GM21825 (cell line): Measurements from ENCODE around the gene SULF2.

ENCODE experiments used
- ATAC-seq: cut with Tn5 transposase; IDR thresholded peaks from one replicate; pipeline ENCODE4 v1.9.1; 2021; ENCODE audit warnings: mild to moderate bottlenecking, moderate library complexity; ENCODE audit not compliant: unreplicated experiment

SULF2 gene

DNA sequence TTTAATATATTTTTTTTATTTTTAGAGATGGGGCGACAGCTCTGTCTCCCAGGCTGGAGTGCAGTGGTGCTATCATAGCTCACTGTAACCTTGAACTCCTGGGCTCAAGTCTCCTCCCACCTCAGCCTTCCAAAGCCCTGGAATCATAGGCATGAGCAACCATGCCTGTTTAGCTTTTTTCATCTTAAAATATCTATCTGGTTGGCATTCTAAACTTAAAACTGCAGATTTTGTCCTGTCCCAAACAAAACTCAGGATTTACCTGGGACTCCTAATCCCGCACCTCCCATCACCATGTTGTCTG lies 124.7 kb downstream of the SULF2 start:
- no peak for ATAC-seq

DNA sequence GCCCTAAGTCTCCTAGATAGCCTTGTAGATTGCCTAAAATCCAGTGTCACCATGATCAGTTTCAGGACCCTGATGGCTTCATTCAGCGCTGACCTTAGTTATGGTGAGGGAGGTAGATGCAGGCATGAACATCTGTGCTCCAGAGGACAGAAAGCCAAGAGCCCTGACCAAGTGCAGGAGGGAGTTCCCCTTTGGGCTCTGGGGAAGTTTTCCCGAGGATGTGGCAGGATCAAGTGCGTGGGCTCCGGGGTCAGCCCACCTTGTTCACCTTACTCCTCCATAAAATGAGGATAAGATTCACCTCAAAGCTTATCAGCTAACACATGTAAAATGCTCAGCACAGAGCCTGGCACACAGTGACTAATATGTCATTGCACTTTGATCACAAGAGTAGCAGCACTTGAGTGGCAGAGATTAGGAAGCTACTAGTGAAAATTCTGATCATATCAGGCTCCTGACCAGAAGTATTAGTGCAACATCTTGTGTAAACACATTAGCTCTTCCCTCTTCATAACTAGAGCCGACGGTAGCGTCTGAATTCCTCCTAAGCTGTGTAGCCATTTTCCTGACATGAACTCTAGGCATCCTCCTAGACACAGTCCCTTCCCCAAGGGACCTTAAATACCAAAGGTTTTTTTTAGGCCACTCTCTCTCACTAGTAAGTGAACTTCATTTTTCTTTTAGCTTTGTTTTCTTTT lies 125.2 kb downstream of the SULF2 start:
- ATAC-seq: no peak

DNA sequence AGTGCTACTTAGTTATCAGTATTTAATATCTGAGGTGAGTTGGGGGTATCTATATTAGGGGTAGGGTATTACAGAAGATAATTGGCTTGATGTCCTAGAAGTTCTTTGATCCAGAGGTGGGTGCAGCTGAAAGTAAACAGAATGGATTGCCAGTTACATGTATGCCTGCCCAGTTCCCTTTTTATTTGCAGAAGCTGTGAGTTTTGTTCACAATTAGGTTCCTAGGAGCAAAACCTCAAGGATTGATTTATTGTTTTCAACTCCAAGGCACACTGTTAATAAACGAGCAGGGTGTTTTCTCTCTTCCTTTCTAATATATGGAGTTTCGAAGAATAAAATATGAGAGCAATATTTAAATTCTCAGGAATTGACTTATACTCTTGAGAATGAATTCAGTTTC lies 129.0 kb downstream of the SULF2 start:
- no peak for ATAC-seq

- ATAC-seq: no peak
Measured at GRCh38 chr20:47655635-47656034, 129.6 kb downstream of the SULF2 start.

GRCh38 chr20:47654370-47654769 lies 130.9 kb downstream of the SULF2 start:
- no peak for ATAC-seq

DNA sequence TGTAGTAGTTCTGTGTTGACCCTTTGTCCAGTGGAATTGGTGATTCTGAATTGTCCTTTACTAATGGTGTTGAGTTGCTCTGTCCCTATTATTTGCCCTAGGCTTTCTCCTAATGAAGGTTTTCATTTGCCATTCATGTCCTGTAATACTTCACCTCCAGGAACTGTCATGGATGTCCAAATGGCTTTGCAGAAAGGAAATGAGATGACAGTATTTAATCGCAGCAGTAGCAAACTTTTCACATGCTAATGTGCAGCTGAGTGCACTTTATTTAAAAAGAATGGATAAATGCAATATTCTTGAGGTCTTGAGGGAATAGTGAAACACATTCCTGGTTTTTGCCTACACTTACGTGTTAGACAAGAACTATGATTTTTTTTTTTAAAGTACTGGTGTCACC lies 131.4 kb downstream of the SULF2 start:
- ATAC-seq: no peak

DNA sequence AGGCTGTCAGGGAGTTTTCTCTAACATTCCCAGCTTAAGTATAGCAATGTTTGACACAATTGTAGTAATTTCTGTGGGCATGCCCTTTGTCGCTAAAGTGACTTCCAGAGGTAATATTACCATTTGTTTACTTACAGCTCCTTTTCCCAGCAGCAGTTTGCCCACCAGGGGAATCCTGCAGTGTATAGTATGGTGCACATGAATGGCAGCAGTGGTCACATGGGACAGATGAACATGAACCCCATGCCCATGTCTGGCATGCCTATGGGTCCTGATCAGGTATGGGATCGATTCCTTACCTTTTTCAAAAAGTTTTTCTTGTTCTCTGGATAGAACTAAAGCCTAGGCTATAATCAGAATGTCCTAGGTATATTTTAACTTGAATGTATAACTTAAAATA lies 132.5 kb downstream of the SULF2 start:
- no peak for ATAC-seq

- ATAC-seq: no peak
Measured at GRCh38 chr20:47652301-47652700, 133.0 kb downstream of the SULF2 start.

DNA sequence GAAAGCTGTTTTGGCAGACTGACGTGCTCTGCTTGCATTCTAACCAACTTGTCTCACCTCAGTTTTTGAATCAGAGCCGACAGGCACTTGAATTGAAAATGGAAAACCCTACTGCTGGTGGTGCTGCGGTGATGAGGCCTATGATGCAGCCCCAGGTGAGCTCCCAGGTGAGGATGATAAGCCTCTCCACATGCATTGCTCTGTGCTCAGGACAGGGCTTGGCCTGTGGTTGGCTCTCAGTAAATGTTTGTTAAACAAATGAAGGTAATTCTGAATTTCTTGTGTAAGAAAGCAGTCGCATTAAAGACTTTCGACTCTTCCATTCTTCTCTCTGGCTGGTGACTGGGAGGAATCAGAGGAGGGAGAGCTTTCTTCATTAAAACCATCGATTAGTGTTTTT lies 136.3 kb downstream of the SULF2 start:
- no peak for ATAC-seq

DNA sequence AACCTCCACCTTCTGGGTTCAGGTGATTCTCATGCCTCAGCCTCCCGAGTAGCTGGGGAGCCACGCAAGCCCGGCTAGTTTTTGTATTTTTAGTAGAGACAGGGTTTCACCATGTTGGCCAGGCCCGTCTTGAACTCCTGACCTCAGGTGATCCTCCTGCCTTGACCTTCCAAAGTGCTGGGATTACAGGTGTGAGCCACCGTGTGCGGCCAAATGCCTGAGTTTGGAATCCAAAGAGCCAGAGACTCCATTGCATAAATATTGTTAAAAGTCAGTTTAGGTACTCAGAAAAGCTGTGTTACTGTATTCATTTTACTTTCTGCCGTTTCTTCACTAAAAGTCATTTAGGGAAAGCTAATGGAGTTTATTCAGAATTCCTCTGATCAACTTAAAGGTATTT lies 137.3 kb downstream of the SULF2 start:
- ATAC-seq: no peak

DNA sequence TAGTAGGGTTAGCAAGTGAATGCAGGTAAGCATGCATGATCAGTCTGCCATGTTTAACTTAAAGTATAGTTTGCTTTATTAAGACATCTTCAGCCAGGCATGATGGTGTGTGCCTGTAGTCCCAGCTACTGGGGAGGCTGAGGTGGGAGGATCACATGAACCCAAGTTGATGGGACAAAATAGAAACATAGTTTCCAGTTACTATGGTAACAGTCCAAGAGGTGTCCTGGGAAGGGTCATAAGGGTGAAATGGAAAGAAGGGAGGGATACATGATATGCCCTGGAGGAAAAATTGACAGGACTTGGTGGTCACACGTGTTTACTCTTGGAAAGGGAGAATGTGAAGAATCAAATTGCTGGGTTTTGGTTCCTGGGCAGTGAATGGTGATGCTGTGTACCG lies 139.6 kb downstream of the SULF2 start:
- no peak for ATAC-seq

GRCh38 chr20:47642624-47643023 lies 142.7 kb downstream of the SULF2 start:
- ATAC-seq: no peak

- no peak for ATAC-seq
Measured at GRCh38 chr20:47642118-47642517, 143.2 kb downstream of the SULF2 start.

DNA sequence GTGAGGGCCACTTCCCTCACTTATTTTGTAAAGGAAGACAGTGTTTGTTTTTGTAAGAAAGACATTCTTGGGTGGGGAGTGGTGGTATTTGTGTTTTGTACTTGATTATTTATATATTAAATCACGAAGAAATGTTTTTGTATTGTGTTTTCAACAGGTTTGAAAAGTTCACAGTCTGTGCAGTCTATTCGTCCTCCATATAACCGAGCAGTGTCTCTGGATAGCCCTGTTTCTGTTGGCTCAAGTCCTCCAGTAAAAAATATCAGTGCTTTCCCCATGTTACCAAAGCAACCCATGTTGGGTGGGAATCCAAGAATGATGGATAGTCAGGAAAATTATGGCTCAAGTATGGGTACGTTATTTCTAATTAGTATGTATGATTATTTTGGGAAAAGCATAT lies 146.4 kb downstream of the SULF2 start:
- ATAC-seq: no peak

GRCh38 chr20:47635256-47635655 lies 150.0 kb downstream of the SULF2 start:
- ATAC-seq: no peak

- no peak for ATAC-seq
Measured at GRCh38 chr20:47631078-47631477, 154.2 kb downstream of the SULF2 start.

DNA sequence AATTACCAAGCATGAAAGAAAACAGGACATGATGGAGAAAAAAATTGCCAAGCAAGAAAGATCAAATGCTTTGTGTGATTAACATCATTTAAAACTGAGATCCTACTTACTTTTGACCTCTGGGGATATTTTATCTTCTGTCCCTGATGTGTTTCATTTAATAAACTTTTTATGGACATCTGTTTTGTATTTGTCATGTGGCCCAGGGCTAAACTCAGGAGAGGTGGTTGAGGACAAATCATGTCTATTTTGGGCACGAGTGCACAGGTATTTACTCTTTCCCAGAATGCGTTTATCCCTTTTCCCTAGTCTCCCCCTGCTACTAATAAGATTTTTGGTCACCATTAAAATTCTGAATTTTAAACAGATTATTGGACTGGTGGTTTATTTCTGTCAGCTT lies 155.4 kb downstream of the SULF2 start:
- ATAC-seq: no peak

- no peak for ATAC-seq
Measured at GRCh38 chr20:47627540-47627939, 157.7 kb downstream of the SULF2 start.

DNA sequence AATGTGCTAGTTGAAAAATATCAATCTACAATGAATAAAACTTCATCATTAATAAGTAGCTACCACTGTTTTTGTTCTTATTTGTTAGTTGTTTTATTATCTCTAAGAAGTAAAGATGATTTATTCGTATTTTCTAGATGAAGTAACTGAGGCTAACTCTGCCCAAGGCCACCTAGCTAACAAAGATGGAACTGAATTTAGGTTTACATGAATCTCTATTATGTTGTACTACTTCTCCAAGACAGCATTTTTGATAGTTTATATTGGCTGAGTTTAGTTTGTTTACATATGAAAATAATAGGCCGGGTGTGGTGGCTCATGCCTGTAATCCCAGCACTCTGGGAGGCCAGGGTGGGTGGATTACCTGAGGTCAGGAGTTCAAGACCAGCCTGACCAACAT lies 162.1 kb downstream of the SULF2 start:
- no peak for ATAC-seq

DNA sequence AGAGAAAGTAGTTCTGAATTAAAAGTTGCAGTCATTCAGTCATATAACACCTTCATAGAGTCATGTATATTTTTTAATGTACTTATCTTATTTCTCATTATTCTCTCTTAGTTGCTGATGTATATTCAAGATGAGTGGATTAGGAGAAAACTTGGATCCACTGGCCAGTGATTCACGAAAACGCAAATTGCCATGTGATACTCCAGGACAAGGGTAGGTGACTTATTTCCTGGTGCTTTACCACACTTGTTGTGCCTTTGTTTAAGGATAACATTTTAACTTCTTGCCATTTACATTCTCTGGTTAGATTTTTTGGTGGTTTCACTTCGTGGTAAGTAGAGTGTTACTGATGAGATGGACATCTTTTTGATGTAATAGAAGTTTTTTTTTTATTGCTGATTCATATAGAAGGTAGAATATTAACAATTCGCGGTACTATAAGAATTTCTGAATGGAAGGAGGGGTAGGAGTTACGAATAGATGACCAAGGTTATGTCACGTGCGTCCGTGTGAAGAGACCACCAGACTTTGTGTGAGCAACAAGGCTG lies 163.1 kb downstream of the SULF2 start:
- no peak for ATAC-seq

DNA sequence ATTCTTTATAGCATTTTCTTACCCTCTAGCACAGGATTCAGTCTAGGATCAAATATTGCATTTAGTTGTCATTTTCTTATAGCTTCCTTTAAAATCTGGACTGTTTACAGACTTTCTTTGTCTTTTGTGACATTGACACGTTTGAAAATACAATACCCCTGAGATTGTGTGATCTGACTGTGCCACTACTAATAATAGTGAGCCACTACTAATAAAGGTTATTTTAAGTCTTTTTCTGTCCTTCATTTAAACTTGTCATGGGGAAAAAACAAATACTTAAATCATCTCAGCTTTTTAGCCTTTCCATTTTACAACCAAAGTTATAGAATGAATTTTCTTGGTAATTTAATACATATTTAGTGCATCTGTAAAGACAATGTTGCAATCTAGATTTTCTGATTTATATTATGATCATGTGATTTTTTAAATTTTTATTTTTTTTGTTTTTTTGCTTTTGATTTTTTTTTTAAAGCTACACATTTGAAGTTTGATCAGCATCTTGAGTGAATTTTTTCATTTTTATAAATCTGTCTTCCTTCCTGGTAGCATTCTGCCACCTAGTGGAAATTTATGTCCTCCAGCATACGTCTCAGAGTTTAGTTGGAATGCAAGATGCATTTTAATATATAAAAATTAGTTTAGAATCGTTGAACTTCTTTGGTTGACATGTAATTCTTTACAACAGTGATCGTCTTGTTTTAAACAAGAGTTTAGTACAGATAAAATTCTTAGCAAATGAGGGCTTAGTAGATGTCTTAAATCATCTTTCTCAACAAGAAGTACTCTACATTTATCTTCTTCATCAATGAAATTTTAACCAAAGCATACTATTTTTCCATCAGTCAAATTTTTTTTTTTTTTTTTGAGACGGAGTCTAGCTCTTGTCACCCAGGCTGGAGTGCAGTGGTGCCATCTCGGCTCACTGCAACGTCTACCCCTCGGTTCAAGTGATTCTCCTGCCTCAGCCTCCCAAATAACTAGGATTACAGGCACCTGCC lies 164.2 kb downstream of the SULF2 start:
- ATAC-seq: no peak

DNA sequence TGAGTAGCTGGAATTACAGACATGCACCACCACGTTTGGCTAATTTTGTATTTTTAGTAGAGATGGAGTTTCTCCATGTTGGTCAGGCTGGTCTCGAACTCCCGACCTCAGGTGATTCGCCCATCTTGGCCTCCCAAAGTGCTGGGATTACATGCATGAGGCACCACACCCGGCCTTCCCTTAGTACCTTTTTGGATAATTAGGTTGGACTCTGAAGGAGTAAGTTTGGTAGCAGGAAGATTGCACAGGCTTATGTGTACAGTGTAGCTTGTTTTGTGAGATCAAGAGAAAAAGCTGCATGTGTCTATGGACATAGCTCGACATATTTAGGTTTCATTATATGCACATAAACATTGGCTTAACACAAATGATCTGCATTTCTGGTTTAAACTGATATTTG lies 166.8 kb downstream of the SULF2 start:
- ATAC-seq: no peak
